OCI-LY7 (cell line): Measurements from ENCODE around the gene PGRMC2. TPM values are rescaled to one million over a fixed set of nuclear protein-coding genes. Genes with fewer than 3 reads are reported as not detected.

Source experiments
- BruUV-seq: library from RNA; stranded (reverse); fragments of 400-500 nt; replicated peaks from 2 replicates; lab custom pipeline; 2021; lab: Mats Ljungman, UMichigan
- CTCF ChIA-PET: fragments of 300-600 bp; sonication (Branson Sonifier 250); formaldehyde crosslinking; loops from one replicate; lab custom pipeline; 2022; ENCODE audit warnings: antibody characterized with exemption; ENCODE audit not compliant: unreplicated experiment; lab: Charles Lee
- POLR2A ChIA-PET: fragments of 300-600 bp; sonication (Branson Sonifier 250); formaldehyde crosslinking; loops from one replicate; lab custom pipeline; 2022; ENCODE audit warnings: antibody characterized with exemption; lab: Charles Lee
- DNase-seq: peaks from one replicate; pipeline ENCODE4 v3.0.0-alpha.2; 2015; ENCODE audit warnings: low spot score
- H2AFZ ChIP-seq: fragments of 200-600 bp; sonication (generic), shearing (Covaris generic); 2 replicates; pipeline ENCODE4 v1.6.1; 2014; ENCODE audit warnings: mild to moderate bottlenecking, antibody characterized with exemption, low read length, moderate library complexity
- H3K27ac ChIP-seq: fragments of 200-600 bp; sonication (generic); 2 replicates; pipeline ENCODE4 v1.5.1; 2014; ENCODE audit warnings: mixed run types, low read depth, mild to moderate bottlenecking, moderate library complexity, low read length, inconsistent platforms; ENCODE audit not compliant: poor library complexity, severe bottlenecking
- H3K36me3 ChIP-seq: fragments of 200-600 bp; sonication (generic); 2 replicates; pipeline ENCODE4 v1.6.1; 2014; ENCODE audit warnings: mild to moderate bottlenecking, antibody characterized with exemption, low read length, moderate library complexity, mixed read lengths; ENCODE audit not compliant: insufficient read depth
- H3K4me1 ChIP-seq: fragments of 200-600 bp; sonication (generic); 2 replicates; pipeline ENCODE4 v1.5.1; 2014; ENCODE audit warnings: mild to moderate bottlenecking, low read length; ENCODE audit not compliant: insufficient read depth, poor library complexity, severe bottlenecking
- H3K4me2 ChIP-seq: fragments of 200-600 bp; sonication (generic); 2 replicates; pipeline ENCODE4 v1.6.1; 2014; ENCODE audit warnings: mild to moderate bottlenecking, low read length
- H3K4me3 ChIP-seq: fragments of 200-600 bp; sonication (generic); 2 replicates; pipeline ENCODE4 v1.5.1; 2014; ENCODE audit warnings: mild to moderate bottlenecking, low read depth, low read length; ENCODE audit not compliant: poor library complexity, severe bottlenecking
- H3K79me2 ChIP-seq: fragments of 200-600 bp; sonication (generic); 2 replicates; pipeline ENCODE4 v1.6.1; 2016; ENCODE audit warnings: low read depth, mild to moderate bottlenecking, low read length, moderate library complexity, mixed read lengths; ENCODE audit not compliant: insufficient read depth
- H3K9me2 ChIP-seq: fragments of 200-600 bp; sonication (generic); 2 replicates; pipeline ENCODE4 v1.6.1; 2016; ENCODE audit warnings: mild to moderate bottlenecking, low read length, mixed read lengths; ENCODE audit not compliant: insufficient read depth
- H3K9me3 ChIP-seq: fragments of 200-600 bp; sonication (generic); 2 replicates; pipeline ENCODE4 v1.6.1; 2014; ENCODE audit warnings: mild to moderate bottlenecking, mixed run types, low read length, mixed read lengths
- H4K20me1 ChIP-seq: fragments of 200-600 bp; sonication (generic); 2 replicates; pipeline ENCODE4 v1.6.1; 2014; ENCODE audit warnings: mild to moderate bottlenecking, antibody characterized with exemption, low read length, moderate library complexity, mixed read lengths; ENCODE audit not compliant: insufficient read depth
- EZH2phosphoT487 ChIP-seq: fragments of 200-600 bp; sonication (generic); IDR thresholded peaks from 2 replicates; pipeline ENCODE4 v1.6.1; 2018; ENCODE audit warnings: low read depth, borderline replicate concordance, mild to moderate bottlenecking, mixed run types, antibody characterized with exemption, low read length, moderate library complexity, mixed read lengths
- intact Hi-C: fragments of 100-400 bp; cut with micrococcal nuclease; formaldehyde crosslinking; loops from one replicate; pipeline ENCODE4 v1.10.0; 2022; ENCODE audit not compliant: unreplicated experiment
- total RNA-seq, 2 experiments: library from RNA; depleted of rRNA in 1 of 2; stranded (reverse); fragments of >200 nt in 1 of 2; shearing (Covaris generic) in 1 of 2; gene quantifications; 2 replicates each; pipeline ENCODE4 v1.2.3, GENCODE V29; 2014 to 2022
- TF ChIP-seq, protein P1 (sequence below): fragments of 200-600 bp; sonication (generic); conservative IDR thresholded peaks from 2 replicates; pipeline ENCODE4 v1.5.1; 2014; ENCODE audit warnings: mild to moderate bottlenecking, antibody characterized with exemption, low read length, moderate library complexity, mixed read lengths

Gene PGRMC2
- total RNA-seq, 2 experiments from 2014 or later: 10.5 to 45.3 TPM

DNA sequence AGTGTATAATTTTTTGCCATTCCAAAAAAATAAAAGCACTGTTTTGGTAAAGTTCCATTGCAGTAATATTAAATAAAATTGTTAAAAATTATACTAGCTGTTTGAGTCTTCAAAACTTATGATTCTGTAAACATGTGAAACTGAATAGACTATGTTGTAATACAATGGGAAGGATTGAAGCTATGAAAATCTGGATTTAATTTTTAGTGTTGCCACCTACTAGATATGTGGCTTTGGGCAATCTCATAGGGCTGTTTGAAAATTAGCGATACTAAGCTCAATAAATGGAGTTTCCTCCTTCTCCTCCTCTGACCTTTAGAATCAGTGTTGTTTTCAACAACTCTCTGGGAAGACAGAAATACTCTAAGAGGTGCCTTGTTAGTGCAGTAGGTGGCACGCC, 4.5 kb downstream of the PGRMC2 start:
- Histone ChIP-seq H4K20me1 (peaks cover 22% of the 10 kb centered on the region; the same call in 1 of the 2 replicates), H3K4me2 (no peak overlapping the region), H3K9me2 (no peaks in the 10 kb centered on the region), H3K4me3 (no peak overlapping the region), H3K79me2 (peaks cover 92% of the 10 kb centered on the region), H3K4me1 (peaks cover 20% of the 10 kb centered on the region), H3K27ac (no peak overlapping the region), H3K36me3 (peaks cover 68% of the 10 kb centered on the region), H3K9me3 (0 out of 2 replicates have a peak, but pooled peaks cover 3% of the 10 kb centered on the region), H2AFZ (no peak overlapping the region)
- no peak for DNase-seq
- no TSS peak for BruUV-seq
- TF ChIP-seq, protein P1, sequence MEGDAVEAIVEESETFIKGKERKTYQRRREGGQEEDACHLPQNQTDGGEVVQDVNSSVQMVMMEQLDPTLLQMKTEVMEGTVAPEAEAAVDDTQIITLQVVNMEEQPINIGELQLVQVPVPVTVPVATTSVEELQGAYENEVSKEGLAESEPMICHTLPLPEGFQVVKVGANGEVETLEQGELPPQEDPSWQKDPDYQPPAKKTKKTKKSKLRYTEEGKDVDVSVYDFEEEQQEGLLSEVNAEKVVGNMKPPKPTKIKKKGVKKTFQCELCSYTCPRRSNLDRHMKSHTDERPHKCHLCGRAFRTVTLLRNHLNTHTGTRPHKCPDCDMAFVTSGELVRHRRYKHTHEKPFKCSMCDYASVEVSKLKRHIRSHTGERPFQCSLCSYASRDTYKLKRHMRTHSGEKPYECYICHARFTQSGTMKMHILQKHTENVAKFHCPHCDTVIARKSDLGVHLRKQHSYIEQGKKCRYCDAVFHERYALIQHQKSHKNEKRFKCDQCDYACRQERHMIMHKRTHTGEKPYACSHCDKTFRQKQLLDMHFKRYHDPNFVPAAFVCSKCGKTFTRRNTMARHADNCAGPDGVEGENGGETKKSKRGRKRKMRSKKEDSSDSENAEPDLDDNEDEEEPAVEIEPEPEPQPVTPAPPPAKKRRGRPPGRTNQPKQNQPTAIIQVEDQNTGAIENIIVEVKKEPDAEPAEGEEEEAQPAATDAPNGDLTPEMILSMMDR: no peak
- no peak for TF ChIP-seq EZH2phosphoT487
- CTCF ChIA-PET: no interaction called here
- POLR2A ChIA-PET: interaction anchor here (0.6 to 1.9 kb wide), 5 partner anchors 8 to 241 kb away, joined by 3 to 8 read pairs (median 4); no protein-coding TSS in a partner anchor
- intact Hi-C loops: no loop called here

DNA sequence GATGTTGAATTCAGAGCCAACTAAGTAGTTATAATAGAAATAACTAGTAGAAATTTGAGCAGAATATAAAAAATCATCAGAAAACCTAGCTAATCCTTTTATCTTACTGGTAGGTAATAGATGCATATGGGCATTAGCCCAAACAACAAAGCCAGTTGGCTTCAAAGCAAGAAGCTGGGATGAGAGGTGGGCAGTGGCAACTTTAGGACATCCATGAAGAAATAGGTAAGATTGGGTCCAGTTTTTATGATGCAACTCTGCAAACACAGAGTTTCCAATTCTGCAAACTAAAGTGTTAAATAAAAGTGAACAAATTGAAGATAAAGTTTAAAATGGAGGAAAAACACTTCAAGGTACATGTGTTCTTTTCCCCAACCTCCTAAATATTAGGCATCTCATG, 5.1 kb downstream of the PGRMC2 start:
- Histone ChIP-seq H4K20me1 (peaks cover 22% of the 10 kb centered on the region; the same call in 1 of the 2 replicates), H2AFZ (no peak overlapping the region), H3K79me2 (peaks cover 98% of the 10 kb centered on the region), H3K36me3 (peaks cover 74% of the 10 kb centered on the region), H3K4me2 (no peak overlapping the region), H3K9me2 (no peaks in the 10 kb centered on the region), H3K9me3 (0 out of 2 replicates have a peak, but pooled peaks cover 3% of the 10 kb centered on the region), H3K27ac (no peak overlapping the region), H3K4me1 (peaks cover 20% of the 10 kb centered on the region), H3K4me3 (no peak overlapping the region)
- ChIA-PET CTCF (no interaction called here), POLR2A (interaction anchor here (0.6 to 1.9 kb wide), 5 partner anchors 9 to 317 kb away, joined by 3 to 8 read pairs (median 4); partner anchors contain the start of genes ABHD18 and MFSD8)
- intact Hi-C loops: no loop called here
- no peak for DNase-seq
- no TSS peak for BruUV-seq
- no peak for TF ChIP-seq EZH2phosphoT487
- TF ChIP-seq, protein P1: no peak

DNA sequence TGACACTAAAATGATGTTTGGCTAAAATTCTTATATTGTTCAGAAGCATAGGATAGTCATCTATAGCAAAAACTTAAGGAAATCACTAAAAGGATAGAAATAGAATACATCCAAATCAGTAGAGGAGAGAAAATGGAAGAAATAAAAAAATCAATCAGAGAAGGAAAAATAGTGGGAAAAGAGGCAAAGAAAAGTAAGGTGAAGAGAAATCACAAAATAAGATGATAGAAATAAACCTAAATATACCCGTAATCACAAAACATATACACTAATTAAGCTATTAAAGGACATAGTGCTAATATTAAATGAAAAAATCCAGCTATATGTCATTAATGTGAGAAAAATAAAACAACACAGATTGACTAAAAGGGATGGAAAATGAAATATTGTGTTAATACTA, 6.3 kb downstream of the PGRMC2 start:
- POLR2A ChIA-PET: interaction anchor here (0.7 to 1.9 kb wide), 2 partner anchors 10 to 430 kb away, joined by 3 to 6 read pairs; no protein-coding TSS in a partner anchor
- no peak overlapping the region for H2AFZ ChIP-seq
- H3K4me3 ChIP-seq: no peak overlapping the region
- H3K36me3 ChIP-seq: peaks cover 85% of the 10 kb centered on the region
- TF ChIP-seq, protein P1: no peak
- TF ChIP-seq EZH2phosphoT487: no peak
- 0 out of 2 replicates have a peak, but pooled peaks cover 3% of the 10 kb centered on the region for H3K9me3 ChIP-seq
- no TSS peak for BruUV-seq
- H4K20me1 ChIP-seq: peaks cover 17% of the 10 kb centered on the region; the same call in 1 of the 2 replicates
- no peak overlapping the region for H3K27ac ChIP-seq
- no peaks in the 10 kb centered on the region for H3K9me2 ChIP-seq
- CTCF ChIA-PET: no interaction called here
- peaks cover 100% of the 10 kb centered on the region for H3K79me2 ChIP-seq
- no peak for DNase-seq
- intact Hi-C loops: no loop called here
- H3K4me1 ChIP-seq: peaks cover 20% of the 10 kb centered on the region
- H3K4me2 ChIP-seq: no peak overlapping the region
